H9 (cell line): ENCODE data around the gene ANKRD55. TPM values are rescaled to one million over a fixed set of nuclear protein-coding genes. Genes with fewer than 3 reads are reported as not detected.

Source experiments
- DNase-seq: peaks from one replicate; pipeline ENCODE4 v3.0.0-alpha.2; 2017
- H2AFZ ChIP-seq: one replicate; pipeline ENCODE4 v1.6.1; 2013; ENCODE audit warnings: mild to moderate bottlenecking, low read length, control low read depth, moderate library complexity
- H2AK5ac ChIP-seq: 2 replicates; pipeline ENCODE4 v1.6.1; 2013; ENCODE audit warnings: low read length, control low read depth, mixed read lengths; ENCODE audit not compliant: insufficient read length
- H2BK120ac ChIP-seq: one replicate; pipeline ENCODE4 v1.6.1; 2013; ENCODE audit warnings: low read depth, mild to moderate bottlenecking, low read length, control low read depth, inconsistent platforms; ENCODE audit not compliant: poor library complexity, severe bottlenecking
- H2BK12ac ChIP-seq: 2 replicates; pipeline ENCODE4 v1.6.1; 2013; ENCODE audit warnings: low read length, control low read depth, mixed read lengths, low read depth; ENCODE audit not compliant: insufficient read length
- H2BK15ac ChIP-seq: 2 replicates; pipeline ENCODE4 v1.6.1; 2013; ENCODE audit warnings: low read depth, low read length, control low read depth
- H2BK20ac ChIP-seq: one replicate; pipeline ENCODE4 v1.6.1; 2013; ENCODE audit warnings: low read depth, mild to moderate bottlenecking, low read length, control low read depth, inconsistent platforms; ENCODE audit not compliant: poor library complexity, severe bottlenecking
- H2BK5ac ChIP-seq: 2 replicates; pipeline ENCODE4 v1.6.1; 2013; ENCODE audit warnings: low read length, control low read depth, mixed read lengths; ENCODE audit not compliant: insufficient read length
- H3K14ac ChIP-seq: 2 replicates; pipeline ENCODE4 v1.6.1; 2013; ENCODE audit warnings: low read length, control low read depth; ENCODE audit not compliant: insufficient read depth
- H3K18ac ChIP-seq: 2 replicates; pipeline ENCODE4 v1.6.1; 2013; ENCODE audit warnings: low read depth, mild to moderate bottlenecking, mixed read lengths, low read length, control low read depth; ENCODE audit not compliant: insufficient read length
- H3K23ac ChIP-seq: 2 replicates; pipeline ENCODE4 v1.6.1; 2013; ENCODE audit warnings: low read length, control low read depth, mixed read lengths, low read depth; ENCODE audit not compliant: insufficient read length
- H3K23me2 ChIP-seq: 2 replicates; pipeline ENCODE4 v1.6.1; 2013; ENCODE audit warnings: low read depth, mild to moderate bottlenecking, mixed read lengths, low read length, control low read depth; ENCODE audit not compliant: insufficient read length, poor library complexity, severe bottlenecking
- H3K27ac ChIP-seq: 2 replicates; pipeline ENCODE4 v1.5.1; 2013; ENCODE audit warnings: low read length, control low read depth, mixed read lengths, low read depth; ENCODE audit not compliant: insufficient read length
- H3K27me3 ChIP-seq: 2 replicates; pipeline ENCODE4 v1.6.1; 2013; ENCODE audit warnings: low read length, control low read depth, inconsistent platforms; ENCODE audit not compliant: insufficient read depth
- H3K4ac ChIP-seq: 2 replicates; pipeline ENCODE4 v1.6.1; 2013; ENCODE audit warnings: low read depth, mild to moderate bottlenecking, control low read depth, inconsistent platforms, low read length, moderate library complexity
- H3K4me1 ChIP-seq: 2 replicates; pipeline ENCODE4 v1.6.1; 2013; ENCODE audit warnings: low read length, control low read depth, inconsistent platforms; ENCODE audit not compliant: insufficient read depth
- H3K4me2 ChIP-seq: 2 replicates; pipeline ENCODE4 v1.6.1; 2013; ENCODE audit warnings: low read length, control low read depth, mixed read lengths; ENCODE audit not compliant: insufficient read length, insufficient read depth
- H3K56ac ChIP-seq: 2 replicates; pipeline ENCODE4 v1.6.1; 2013; ENCODE audit warnings: low read depth, mild to moderate bottlenecking, mixed read lengths, low read length, control low read depth; ENCODE audit not compliant: insufficient read length
- H3K79me1 ChIP-seq: 2 replicates; pipeline ENCODE4 v1.6.1; 2013; ENCODE audit warnings: low read depth, mild to moderate bottlenecking, moderate library complexity, low read length, control low read depth, inconsistent platforms; ENCODE audit not compliant: insufficient read depth, poor library complexity, severe bottlenecking
- H3K79me2 ChIP-seq: 2 replicates; pipeline ENCODE4 v1.6.1; 2013; ENCODE audit warnings: low read length, control low read depth, inconsistent platforms; ENCODE audit not compliant: insufficient read depth
- H3K9ac ChIP-seq: 2 replicates; pipeline ENCODE4 v1.6.1; 2013; ENCODE audit warnings: low read length, control low read depth, mixed read lengths; ENCODE audit not compliant: insufficient read length; ENCODE audit errors: extremely low read depth
- H3K9me3 ChIP-seq: one replicate; pipeline ENCODE4 v1.6.1; 2013; ENCODE audit warnings: low read depth, low read length, inconsistent platforms; ENCODE audit not compliant: control insufficient read depth
- H3T11ph ChIP-seq: one replicate; pipeline ENCODE4 v1.6.1; 2013; ENCODE audit warnings: mild to moderate bottlenecking, low read length, control low read depth, inconsistent platforms
- H4K20me1 ChIP-seq: one replicate; pipeline ENCODE4 v1.6.1; 2013; ENCODE audit not compliant: control insufficient read depth, insufficient read length, insufficient read depth
- H4K5ac ChIP-seq: 2 replicates; pipeline ENCODE4 v1.6.1; 2013; ENCODE audit warnings: low read depth, mild to moderate bottlenecking, mixed read lengths, low read length, control low read depth; ENCODE audit not compliant: insufficient read length
- H4K8ac ChIP-seq: replicated peaks from 2 replicates; pipeline ENCODE4 v1.6.1; 2013; ENCODE audit warnings: low read length, control low read depth, mixed read lengths, low read depth; ENCODE audit not compliant: insufficient read length
- H4K91ac ChIP-seq: 2 replicates; pipeline ENCODE4 v1.6.1; 2013; ENCODE audit warnings: low read depth, mild to moderate bottlenecking, moderate library complexity, mixed read lengths, low read length, control low read depth; ENCODE audit not compliant: insufficient read length
- H3K27ac Mint-ChIP-seq, 3 experiments: 2 replicates in 2 of 3; 3 replicates in 1 of 3; pipeline ENCODE4 v1.8.0; 2020 to 2021; ENCODE audit warnings: mixed read lengths in 3 of 3, mild to moderate bottlenecking in 1 of 3, moderate library complexity in 1 of 3
- H3K27me3 Mint-ChIP-seq: 2 replicates; pipeline ENCODE4 v1.8.0; 2021; ENCODE audit warnings: low read depth, mild to moderate bottlenecking, moderate library complexity, mixed read lengths
- H3K36me3 Mint-ChIP-seq, 3 experiments: 2 replicates in 2 of 3; 3 replicates in 1 of 3; pipeline ENCODE4 v1.8.0; 2020 to 2021; ENCODE audit warnings: low read depth in 3 of 3, mixed read lengths in 3 of 3; ENCODE audit not compliant: insufficient read depth in 1 of 3
- H3K4me1 Mint-ChIP-seq, 2 experiments: 2 replicates each; pipeline ENCODE4 v1.8.0; 2020; ENCODE audit warnings: mixed read lengths in 2 of 2
- H3K4me3 Mint-ChIP-seq, 2 experiments: 2 replicates in 1 of 2; 3 replicates in 1 of 2; pipeline ENCODE4 v1.8.0; 2020 to 2021; ENCODE audit warnings: mild to moderate bottlenecking in 2 of 2, mixed read lengths in 2 of 2, moderate library complexity in 1 of 2
- H3K9me3 Mint-ChIP-seq, 2 experiments: 2 replicates in 1 of 2; 3 replicates in 1 of 2; pipeline ENCODE4 v1.8.0; 2020; ENCODE audit warnings: mild to moderate bottlenecking in 2 of 2, mixed read lengths in 2 of 2, moderate library complexity in 1 of 2
- CTCF ChIP-seq: fragments of 200-600 bp; sonication (generic); conservative IDR thresholded peaks from 3 replicates; pipeline ENCODE4 v1.8.0; 2021; ENCODE audit warnings: antibody characterized with exemption, mild to moderate bottlenecking
- WGBS: extraction: QIAGEN DNeasy Blood & Tissue Kit; methylation state at CpG from one replicate; pipeline ENCODE4 v1.1.7; 2013; ENCODE audit warnings: missing lambda C conversion rate, low lambda C conversion rate, mixed read lengths; ENCODE audit not compliant: insufficient read length; ENCODE audit errors: extremely low coverage; 5-methylcytosine and 5-hydroxymethylcytosine counted together
- total RNA-seq: library from RNA; stranded (reverse); gene quantifications from 2 replicates; pipeline ENCODE4 v1.2.1, GENCODE V29; 2021

ANKRD55 gene
- total RNA-seq, 1 experiment from 2014 or later: not detected

GRCh38 chr5:56208681-56209080 lies 24.4 kb downstream of the ANKRD55 start:
- Histone ChIP-seq H3K56ac (no peak overlapping the region), H4K8ac (no peak overlapping the region), H3K9me3 (no peaks in the 10 kb centered on the region), H4K5ac (no peak overlapping the region), H2BK15ac (no peak overlapping the region), H2BK120ac (no peak overlapping the region), H3K4ac (no peak overlapping the region), H3K23ac (no peak overlapping the region), H2AFZ (no peak overlapping the region), H3T11ph (no peak overlapping the region), H3K79me1 (no peaks in the 10 kb centered on the region), H4K91ac (no peak overlapping the region), H2BK20ac (no peak overlapping the region), H3K9ac (no peak overlapping the region), H2AK5ac (no peak overlapping the region), H3K4me1 (no peaks in the 10 kb centered on the region), H4K20me1 (no peaks in the 10 kb centered on the region), H3K79me2 (no peaks in the 10 kb centered on the region), H2BK12ac (no peak overlapping the region), H3K23me2 (no peaks in the 10 kb centered on the region), H3K27me3 (no peaks in the 10 kb centered on the region), H3K14ac (no peak overlapping the region), H3K18ac (no peak overlapping the region), H3K27ac (no peak overlapping the region), H2BK5ac (no peak overlapping the region), H3K4me2 (no peak overlapping the region)
- Mint-ChIP-seq H3K4me3 (no peak overlapping the region), H3K36me3 (peaks cover 0 to under 1% (median 0%) of the 10 kb centered on the region in 3 experiments; a peak in 1 of 7 replicates), H3K9me3 (peaks cover 0 to 2% of the 10 kb centered on the region in 2 experiments; a peak in 4 of 5 replicates), H3K27me3 (no peaks in the 10 kb centered on the region), H3K4me1 (no peaks in the 10 kb centered on the region), H3K27ac (no peak overlapping the region)
- no peak for TF ChIP-seq CTCF
- no peak for DNase-seq
- no CpG with 5 or more reads among the region's 9 CpGs for WGBS
